ENCODE data around the gene SPDYE18.
"Not testable (repeated sequence)": the region's sequence is repeated elsewhere in the genome, so short reads cannot be mapped to it uniquely, and the experiment has no call there.

SPDYE18 gene

DNA sequence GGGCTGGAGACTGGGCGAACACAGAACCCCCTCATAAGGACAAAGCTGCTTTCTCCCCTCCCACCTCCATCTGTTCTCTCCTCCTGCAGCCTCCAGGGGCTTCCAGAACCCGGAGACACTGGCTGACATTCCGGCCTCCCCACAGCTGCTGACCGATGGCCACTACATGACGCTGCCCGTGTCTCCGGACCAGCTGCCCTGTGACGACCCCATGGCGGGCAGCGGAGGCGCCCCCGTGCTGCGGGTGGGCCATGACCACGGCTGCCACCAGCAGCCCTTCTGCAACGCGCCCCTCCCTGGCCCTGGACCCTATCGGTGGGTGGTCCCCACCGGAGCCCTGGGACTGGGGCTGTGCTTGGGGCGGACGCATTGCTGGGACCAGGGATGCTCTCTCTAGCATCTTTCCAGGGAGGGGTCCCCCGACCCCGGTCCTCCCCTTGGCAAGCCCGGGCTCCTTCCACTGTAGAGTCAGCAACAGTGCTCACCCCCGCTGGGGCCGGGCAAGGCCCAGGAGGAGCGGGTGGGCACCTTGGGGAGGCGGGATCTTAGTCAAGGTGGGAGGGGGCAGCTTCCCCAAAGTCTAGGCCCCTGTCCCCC is 56.8 kb downstream of the SPDYE18 start:
- DNase-seq (ENCODE audit: low read depth), result not testable (repeated sequence)

DNA sequence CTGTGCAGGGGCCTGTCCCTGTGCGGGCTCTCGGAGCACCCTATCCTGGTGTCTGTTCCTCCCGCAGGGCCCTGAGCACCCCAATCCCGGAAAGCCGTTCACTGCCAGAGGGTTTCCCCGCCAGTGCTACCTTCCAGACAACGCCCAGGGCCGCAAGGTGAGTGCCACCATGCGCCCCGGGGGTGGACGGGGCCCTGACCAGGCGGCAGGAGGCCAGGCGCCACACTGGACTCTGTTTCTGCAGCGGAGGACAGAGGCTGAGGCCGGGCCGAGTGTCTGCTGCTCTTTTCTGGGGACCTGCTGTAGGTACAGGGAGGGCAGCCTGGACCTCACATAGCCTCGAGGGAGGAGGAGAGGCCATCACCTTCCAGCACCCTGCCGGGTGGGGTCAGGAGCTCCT is 58.2 kb downstream of the SPDYE18 start:
- not testable (repeated sequence) for DNase-seq (ENCODE audit: low read depth)

DNA sequence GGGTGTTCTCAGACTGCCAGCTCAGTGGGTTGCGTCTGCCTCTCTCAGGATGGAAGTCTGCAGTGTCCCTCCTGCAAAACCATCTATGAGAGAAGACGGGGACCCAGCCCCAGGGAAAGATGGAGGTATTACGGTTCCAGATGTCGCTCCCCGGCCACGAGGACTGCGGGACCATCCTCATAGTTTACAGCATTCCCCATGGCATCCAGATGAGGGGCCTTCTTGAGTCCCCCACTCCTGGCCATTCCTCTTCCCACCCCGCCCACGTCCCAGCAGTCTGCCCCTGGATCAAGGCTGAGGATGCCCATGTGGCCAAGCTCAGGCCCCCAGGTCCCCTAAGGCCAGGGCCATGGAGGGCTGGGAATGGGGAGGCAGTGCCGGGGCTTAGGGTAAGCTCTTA is 59.1 kb downstream of the SPDYE18 start:
- not testable (repeated sequence) for DNase-seq (ENCODE audit: low read depth)

DNA sequence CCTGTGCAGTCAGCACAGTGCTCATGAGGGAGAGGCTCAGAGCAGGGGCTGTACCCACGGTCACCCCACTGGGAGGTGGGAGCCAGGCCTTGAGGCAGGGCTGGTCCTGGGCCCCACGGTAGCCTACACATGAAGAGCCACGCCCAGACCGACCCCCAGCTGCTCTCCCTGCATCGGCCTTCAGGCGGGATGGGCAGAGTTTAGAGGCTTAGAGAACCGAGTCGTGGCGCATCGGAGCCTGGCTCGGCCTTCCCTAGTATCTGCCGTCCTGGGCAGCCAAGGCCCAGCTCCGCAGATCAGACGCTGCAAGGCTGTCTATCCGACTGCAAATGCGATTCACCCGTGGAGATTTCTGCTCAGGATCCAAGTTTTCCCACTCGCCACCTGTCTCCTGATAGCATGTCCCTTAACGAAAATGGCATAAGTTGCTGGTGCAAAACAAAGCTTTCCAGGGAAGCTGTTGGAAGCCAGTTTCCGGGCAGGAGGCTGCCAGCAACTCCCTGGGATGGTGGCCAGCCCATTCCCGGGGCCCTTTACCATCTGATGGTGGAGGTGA is 59.6 kb downstream of the SPDYE18 start:
- DNase-seq (ENCODE audit: low read depth), result not testable (repeated sequence)

DNA sequence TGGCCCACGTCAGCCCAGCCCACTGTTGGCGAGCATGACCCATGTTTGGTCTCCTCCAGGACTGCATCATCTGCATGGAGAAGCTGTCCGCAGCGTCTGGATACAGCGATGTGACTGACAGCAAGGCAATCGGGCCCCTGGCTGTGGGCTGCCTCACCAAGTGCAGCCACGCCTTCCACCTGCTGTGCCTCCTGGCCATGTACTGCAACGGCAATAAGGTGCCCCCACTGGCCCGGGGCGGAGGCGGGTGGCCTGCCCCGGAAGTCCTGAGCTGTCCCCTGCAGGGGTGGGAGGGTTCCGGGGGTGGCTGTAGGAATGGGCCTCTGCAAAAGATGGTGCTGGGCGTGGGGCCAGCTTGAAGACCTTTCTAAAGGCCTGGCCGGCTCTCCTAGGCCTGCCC is 60.3 kb downstream of the SPDYE18 start:
- not testable (repeated sequence) for DNase-seq (ENCODE audit: low read depth)
